Parathyroid adenoma (tissue), 2 donors: ENCODE results near the gene EXOSC10.

Source experiments
- H2AFZ ChIP-seq: fragments of 300-600 bp; sonication (generic); one replicate; pipeline ENCODE4 v1.7.0; 2017; ENCODE audit warnings: antibody characterized with exemption, mild to moderate bottlenecking
- H3K27ac ChIP-seq: fragments of 300-600 bp; sonication (generic); one replicate; pipeline ENCODE4 v1.7.0; 2017
- H3K27me3 ChIP-seq: fragments of 300-600 bp; sonication (generic); one replicate; pipeline ENCODE4 v1.7.0; 2017; ENCODE audit warnings: low read length; ENCODE audit not compliant: control insufficient read depth, insufficient read depth
- H3K36me3 ChIP-seq: fragments of 300-600 bp; sonication (generic); one replicate; pipeline ENCODE4 v1.7.0; 2017; ENCODE audit warnings: low read length; ENCODE audit not compliant: control insufficient read depth, insufficient read depth
- H3K4me1 ChIP-seq: fragments of 300-600 bp; sonication (generic); one replicate; pipeline ENCODE4 v1.7.0; 2017; ENCODE audit warnings: control low read depth
- H3K4me2 ChIP-seq: fragments of 300-600 bp; sonication (generic); one replicate; pipeline ENCODE4 v1.7.0; 2017; ENCODE audit warnings: low read length
- H3K4me3 ChIP-seq: fragments of 300-600 bp; sonication (generic); one replicate; pipeline ENCODE4 v1.7.0; 2017; ENCODE audit warnings: low read depth, low read length
- H3K79me2 ChIP-seq: fragments of 300-600 bp; sonication (generic); one replicate; pipeline ENCODE4 v1.7.0; 2017; ENCODE audit warnings: control low read depth
- H3K9ac ChIP-seq: fragments of 300-600 bp; sonication (generic); one replicate; pipeline ENCODE4 v1.7.0; 2017; ENCODE audit warnings: mild to moderate bottlenecking
- H3K9me3 ChIP-seq: fragments of 300-600 bp; sonication (generic); one replicate; pipeline ENCODE4 v1.7.0; 2017; ENCODE audit warnings: low read length; ENCODE audit not compliant: control insufficient read depth
- CTCF ChIP-seq: fragments of 300-600 bp; sonication (generic); IDR thresholded peaks from one replicate; pipeline ENCODE4 v1.7.0; 2017; ENCODE audit warnings: antibody characterized with exemption, mild to moderate bottlenecking
- donor health status: primary hyperparathyroidism.

Gene EXOSC10

GRCh38 chr1:11062965-11063401, 36.7 kb downstream of the EXOSC10 start:
- H2AFZ ChIP-seq = no peak overlapping the region
- no peaks in the 10 kb centered on the region for H3K9me3 ChIP-seq
- H3K9ac ChIP-seq = no peak overlapping the region
- TF ChIP-seq CTCF = no peak
- no peak overlapping the region for H3K4me3 ChIP-seq
- no peaks in the 10 kb centered on the region for H3K36me3 ChIP-seq
- H3K27me3 ChIP-seq = no peaks in the 10 kb centered on the region
- H3K4me2 ChIP-seq = no peak overlapping the region
- H3K27ac ChIP-seq = no peak overlapping the region
- no peaks in the 10 kb centered on the region for H3K79me2 ChIP-seq
- no peaks in the 10 kb centered on the region for H3K4me1 ChIP-seq

- Histone ChIP-seq H3K27me3 (no peaks in the 10 kb centered on the region), H3K27ac (no peak overlapping the region), H2AFZ (no peak overlapping the region), H3K79me2 (no peaks in the 10 kb centered on the region), H3K9ac (no peak overlapping the region), H3K9me3 (no peaks in the 10 kb centered on the region), H3K4me3 (no peak overlapping the region), H3K4me1 (no peaks in the 10 kb centered on the region), H3K36me3 (no peaks in the 10 kb centered on the region), H3K4me2 (no peak overlapping the region)
- TF ChIP-seq CTCF = no peak
These were observed 37.9 kb downstream of the EXOSC10 start for GRCh38 chr1:11061652-11062365.

- Histone ChIP-seq H3K4me3 (peak within 1 kb of the TSS; percentile 76), H3K9ac (peak within 1 kb of the TSS; percentile 67), H3K79me2 (no peaks in the 10 kb centered on the region), H3K4me1 (no peaks in the 10 kb centered on the region), H3K9me3 (no peaks in the 10 kb centered on the region), H2AFZ (peak within 1 kb of the TSS; percentile 87), H3K27me3 (no peaks in the 10 kb centered on the region), H3K36me3 (no peaks in the 10 kb centered on the region), H3K27ac (no peak within 1 kb of the TSS), H3K4me2 (peak within 1 kb of the TSS; percentile 92)
- TF ChIP-seq CTCF = no peak
These were observed 39.5 kb downstream of the EXOSC10 start, which contains the start of gene SRM for GRCh38 chr1:11059968-11060830. Gene SRM (minus strand): TSS chr1:11060018. CDS start chr1:11059943, 75 bp downstream.

- no peak for TF ChIP-seq CTCF
- no peak overlapping the region for H3K27ac ChIP-seq
These were observed 40.3 kb downstream of the EXOSC10 start for GRCh38 chr1:11059155-11059967.

More at GRCh38 chr1:11059155-11059967, 40.3 kb downstream of the EXOSC10 start:
- no peaks in the 10 kb centered on the region for H3K36me3 ChIP-seq
- H3K27me3 ChIP-seq = no peaks in the 10 kb centered on the region
- no peaks in the 10 kb centered on the region for H3K4me1 ChIP-seq
- peak overlapping the region; percentile 67 for H3K9ac ChIP-seq
- peak overlapping the region; percentile 58 for H3K4me3 ChIP-seq
- H2AFZ ChIP-seq = peak overlapping the region; percentile 87
- H3K9me3 ChIP-seq = no peaks in the 10 kb centered on the region
- no peaks in the 10 kb centered on the region for H3K79me2 ChIP-seq
- peak overlapping the region; percentile 92 for H3K4me2 ChIP-seq
